Lung (tissue), 12 donors: ENCODE results near the gene FILIP1L. TPM values are rescaled to one million over a fixed set of nuclear protein-coding genes. Genes with fewer than 3 reads are reported as not detected.

Experiments
- ATAC-seq: fragments of 200-7000 bp; cut with Tn5 transposase; one replicate; pipeline ENCODE4 v1.9.1; 2020; ENCODE audit warnings: moderate number of reproducible peaks; ENCODE audit not compliant: insufficient read depth, low FRiP score
- DNase-seq, 3 donors: peaks; one replicate each; pipeline ENCODE4 v3.0.0-alpha.2; 2013 to 2017
- H3K27ac ChIP-seq, 2 donors: one replicate each; pipeline ENCODE4 v1.5.1; 2013; ENCODE audit warnings: mild to moderate bottlenecking in 2 of 2, moderate library complexity in 2 of 2, control low read depth in 1 of 2, inconsistent platforms in 1 of 2, low read depth in 1 of 2, low read length in 1 of 2
- H3K27me3 ChIP-seq, 3 donors: one replicate each; pipeline ENCODE4 v1.5.1; 2013; ENCODE audit warnings: low read length in 2 of 3; ENCODE audit not compliant: control insufficient read depth in 3 of 3, insufficient read depth in 3 of 3
- H3K36me3 ChIP-seq, 4 donors: one replicate each; pipeline ENCODE4 v1.5.1; 2013; ENCODE audit warnings: low read length in 4 of 4, mild to moderate bottlenecking in 1 of 4, moderate library complexity in 1 of 4; ENCODE audit not compliant: control insufficient read depth in 4 of 4, insufficient read depth in 4 of 4
- H3K4me1 ChIP-seq, 5 donors: one replicate each; pipeline ENCODE4 v1.5.1; 2013; ENCODE audit warnings: low read length in 5 of 5, mild to moderate bottlenecking in 2 of 5, moderate library complexity in 1 of 5; ENCODE audit not compliant: control insufficient read depth in 5 of 5, insufficient read depth in 5 of 5
- H3K4me3 ChIP-seq: one replicate; pipeline ENCODE4 v1.5.1; 2013; ENCODE audit warnings: mild to moderate bottlenecking, control low read depth, moderate library complexity
- H3K9ac ChIP-seq, 2 donors: one replicate each; pipeline ENCODE4 v1.5.1; 2013; ENCODE audit warnings: low read length in 2 of 2, control low read depth in 1 of 2; ENCODE audit not compliant: insufficient read depth in 1 of 2
- H3K9me3 ChIP-seq, 4 donors: one replicate each; pipeline ENCODE4 v1.5.1; 2013; ENCODE audit warnings: low read length in 3 of 4, mild to moderate bottlenecking in 1 of 4, moderate library complexity in 1 of 4; ENCODE audit not compliant: control insufficient read depth in 4 of 4, insufficient read depth in 3 of 4
- WGBS, 2 donors: extraction: QIAGEN DNeasy Blood & Tissue Kit; methylation state at CpG; one replicate each; pipeline ENCODE4 v1.1.7; 2013; 5-methylcytosine and 5-hydroxymethylcytosine counted together
- polyA plus RNA-seq, 2 donors: library from polyadenylated mRNA; stranded (reverse); fragments of 200-250 nt; gene quantifications; one replicate each; pipeline ENCODE4 v1.2.1, GENCODE V29; 2013
- total RNA-seq, 2 donors: library from RNA; depleted of rRNA in 1 of 2; stranded (reverse); fragments of >200 nt in 1 of 2; gene quantifications; one replicate each; pipeline ENCODE4 v1.2.1, GENCODE V29; 2014 to 2021
- TF ChIP-seq, protein P1 (sequence below): IDR thresholded peaks from 2 replicates; pipeline ENCODE4 v1.5.1; 2012; ENCODE audit warnings: mild to moderate bottlenecking; ENCODE audit errors: control extremely low read depth, extremely low read depth
- donor health status: control.
- donor health status: control.
- donor health status: Bipolar disorder and iron deficiency.
- donor health status: healthy.
- donor health status: DM: yes; HTN: yes; CAD: no.

The FILIP1L gene
- total and polyA plus RNA-seq, 4 donors = 8.3 to 27.8 (median 22.5) TPM

- TF ChIP-seq, protein P1, sequence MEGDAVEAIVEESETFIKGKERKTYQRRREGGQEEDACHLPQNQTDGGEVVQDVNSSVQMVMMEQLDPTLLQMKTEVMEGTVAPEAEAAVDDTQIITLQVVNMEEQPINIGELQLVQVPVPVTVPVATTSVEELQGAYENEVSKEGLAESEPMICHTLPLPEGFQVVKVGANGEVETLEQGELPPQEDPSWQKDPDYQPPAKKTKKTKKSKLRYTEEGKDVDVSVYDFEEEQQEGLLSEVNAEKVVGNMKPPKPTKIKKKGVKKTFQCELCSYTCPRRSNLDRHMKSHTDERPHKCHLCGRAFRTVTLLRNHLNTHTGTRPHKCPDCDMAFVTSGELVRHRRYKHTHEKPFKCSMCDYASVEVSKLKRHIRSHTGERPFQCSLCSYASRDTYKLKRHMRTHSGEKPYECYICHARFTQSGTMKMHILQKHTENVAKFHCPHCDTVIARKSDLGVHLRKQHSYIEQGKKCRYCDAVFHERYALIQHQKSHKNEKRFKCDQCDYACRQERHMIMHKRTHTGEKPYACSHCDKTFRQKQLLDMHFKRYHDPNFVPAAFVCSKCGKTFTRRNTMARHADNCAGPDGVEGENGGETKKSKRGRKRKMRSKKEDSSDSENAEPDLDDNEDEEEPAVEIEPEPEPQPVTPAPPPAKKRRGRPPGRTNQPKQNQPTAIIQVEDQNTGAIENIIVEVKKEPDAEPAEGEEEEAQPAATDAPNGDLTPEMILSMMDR = no peak
- Histone ChIP-seq H3K27me3 (no peaks in the 10 kb centered on the region), H3K9ac (no peak overlapping the region), H3K4me1 (peaks cover 0 to 21% (median 5%) of the 10 kb centered on the region in 5 donors), H3K9me3 (no peaks in the 10 kb centered on the region), H3K36me3 (peaks cover 0 to 2% (median 0%) of the 10 kb centered on the region in 4 donors), H3K27ac (no peak overlapping the region), H3K4me3 (no peak overlapping the region)
- ATAC-seq = no peak
- no peak for DNase-seq
Measured at GRCh38 chr3:99838755-99839154, 275.5 kb downstream of the FILIP1L start.

GRCh38 chr3:99837715-99838114 is 276.6 kb downstream of the FILIP1L start:
- TF ChIP-seq, protein P1 = no peak
- no peaks in the 10 kb centered on the region for H3K27me3 ChIP-seq
- H3K4me3 ChIP-seq = no peak overlapping the region
- no peaks in the 10 kb centered on the region for H3K9me3 ChIP-seq
- ATAC-seq = no peak
- peaks cover 0 to 2% (median 0%) of the 10 kb centered on the region in 4 donors for H3K36me3 ChIP-seq
- DNase-seq = no peak
- H3K27ac ChIP-seq = no peak overlapping the region
- peaks cover 0 to 22% (median 6%) of the 10 kb centered on the region in 5 donors for H3K4me1 ChIP-seq
- WGBS, 2 donors = 96 to 100% methylated on average over 1 of the region's 1 CpG
- no peak overlapping the region for H3K9ac ChIP-seq

GRCh38 chr3:99836681-99837080 is 277.6 kb downstream of the FILIP1L start:
- Histone ChIP-seq H3K4me1 (peaks cover 0 to 20% (median 6%) of the 10 kb centered on the region in 5 donors), H3K36me3 (no peaks in the 10 kb centered on the region), H3K27ac (no peak overlapping the region), H3K27me3 (no peaks in the 10 kb centered on the region), H3K4me3 (no peak overlapping the region), H3K9ac (no peak overlapping the region), H3K9me3 (no peaks in the 10 kb centered on the region)
- DNase-seq (peak in 1 of 3 donors; percentile 22), ATAC-seq (no peak)
- TF ChIP-seq, protein P1 = no peak
- WGBS, 2 donors = 67 to 77% methylated on average over 3 of the region's 3 CpGs
